PC-3 (cell line): Measurements from ENCODE around the gene KRTAP2-4. TPM values are rescaled to one million over a fixed set of nuclear protein-coding genes. Genes with fewer than 3 reads are reported as not detected.
"Not testable (repeated sequence)": the region's sequence is repeated elsewhere in the genome, so short reads cannot be mapped to it uniquely, and the experiment has no call there.

Experiments used
- ATAC-seq: fragments of 200-7000 bp; cut with Tn5 transposase; 2 replicates; pipeline ENCODE4 v1.9.1; 2020; ENCODE audit warnings: mild to moderate bottlenecking, moderate library complexity
- BruUV-seq: library from RNA; stranded (reverse); fragments of 400-500 nt; replicated peaks from 2 replicates; lab custom pipeline; 2021; lab: Mats Ljungman, UMichigan
- CTCF ChIA-PET: fragments of 300-600 bp; sonication (Branson Sonifier 250); formaldehyde crosslinking; loops from one replicate; lab custom pipeline; 2022; ENCODE audit warnings: antibody characterized with exemption; lab: Charles Lee
- POLR2A ChIA-PET: fragments of 300-600 bp; sonication (Branson Sonifier 250); formaldehyde crosslinking; loops from one replicate; lab custom pipeline; 2022; ENCODE audit warnings: antibody characterized with exemption; ENCODE audit not compliant: unreplicated experiment; lab: Charles Lee
- DNase-seq: peaks from one replicate; pipeline ENCODE4 v3.0.0-alpha.2; 2015
- H2AFZ ChIP-seq: fragments of 300-600 bp; sonication (generic); 2 replicates; pipeline ENCODE4 v1.6.0; 2016; ENCODE audit warnings: antibody characterized with exemption, low read length
- H3F3A ChIP-seq: fragments of 300-600 bp; sonication (generic); one replicate; pipeline ENCODE4 v1.6.0; 2017; ENCODE audit warnings: antibody characterized with exemption, low read length, control low read depth, mild to moderate bottlenecking; ENCODE audit not compliant: unreplicated experiment
- H3K27ac ChIP-seq: fragments of 300-600 bp; sonication (generic); 2 replicates; pipeline ENCODE4 v1.5.1; 2016; ENCODE audit warnings: mild to moderate bottlenecking, low read length
- H3K27me3 ChIP-seq: fragments of 300-600 bp; sonication (generic); 2 replicates; pipeline ENCODE4 v1.6.1; 2016; ENCODE audit warnings: low read length, mixed read lengths
- H3K36me3 ChIP-seq: fragments of 300-600 bp; sonication (generic); 2 replicates; pipeline ENCODE4 v1.6.1; 2016; ENCODE audit warnings: low read depth, mixed run types, low read length, mixed read lengths
- H3K4me1 ChIP-seq: fragments of 300-600 bp; sonication (generic); 2 replicates; pipeline ENCODE4 v1.5.1; 2016; ENCODE audit warnings: low read length; ENCODE audit not compliant: insufficient read depth
- H3K4me2 ChIP-seq: fragments of 300-600 bp; sonication (generic); 2 replicates; pipeline ENCODE4 v1.6.0; 2016; ENCODE audit warnings: low read length
- H3K4me3 ChIP-seq: fragments of 300-600 bp; sonication (generic); 2 replicates; pipeline ENCODE4 v1.5.1; 2016; ENCODE audit warnings: mild to moderate bottlenecking, low read length, mixed read lengths
- H3K79me2 ChIP-seq: fragments of 300-600 bp; sonication (generic); 2 replicates; pipeline ENCODE4 v1.6.1; 2017; ENCODE audit warnings: low read length, mixed read lengths
- H3K9ac ChIP-seq: fragments of 300-600 bp; sonication (generic); 2 replicates; pipeline ENCODE4 v1.6.0; 2016; ENCODE audit warnings: mild to moderate bottlenecking, low read length
- H3K9me2 ChIP-seq: fragments of 300-600 bp; sonication (generic); replicated peaks from 2 replicates; pipeline ENCODE4 v1.6.1; 2016; ENCODE audit warnings: mixed run types, low read length, mixed read lengths
- H3K9me3 ChIP-seq: fragments of 300-600 bp; sonication (generic); 2 replicates; pipeline ENCODE4 v1.6.1; 2016; ENCODE audit warnings: low read length, mixed read lengths
- H4K20me1 ChIP-seq: fragments of 300-600 bp; sonication (generic); 2 replicates; pipeline ENCODE4 v1.6.1; 2016; ENCODE audit warnings: low read length, mixed read lengths
- EZH2 ChIP-seq: fragments of 300-600 bp; sonication (generic); IDR thresholded peaks from one replicate; pipeline ENCODE4 v1.6.1; 2017; ENCODE audit warnings: antibody characterized with exemption, mild to moderate bottlenecking, low read length; ENCODE audit not compliant: unreplicated experiment
- EZH2phosphoT487 ChIP-seq: fragments of 300-600 bp; sonication (generic); IDR thresholded peaks from 2 replicates; pipeline ENCODE4 v1.6.1; 2018; ENCODE audit warnings: mild to moderate bottlenecking, antibody characterized with exemption, low read length, borderline replicate concordance
- intact Hi-C: fragments of 100-400 bp; cut with micrococcal nuclease; formaldehyde crosslinking; loops from 2 replicates; pipeline ENCODE4 v1.9.0; 2023
- total RNA-seq: library from RNA; depleted of rRNA; stranded (reverse); fragments of >200 nt; gene quantifications from 2 replicates; pipeline ENCODE4 v1.2.3, GENCODE V29; 2014
- TF ChIP-seq, protein P1 (sequence below): fragments of 300-600 bp; sonication (generic); conservative IDR thresholded peaks from 2 replicates; pipeline ENCODE4 v1.5.1; 2017; ENCODE audit warnings: antibody characterized with exemption, low read depth, mild to moderate bottlenecking, low read length

The KRTAP2-4 gene
- total RNA-seq, 1 experiment from 2014 or later: not detected

DNA sequence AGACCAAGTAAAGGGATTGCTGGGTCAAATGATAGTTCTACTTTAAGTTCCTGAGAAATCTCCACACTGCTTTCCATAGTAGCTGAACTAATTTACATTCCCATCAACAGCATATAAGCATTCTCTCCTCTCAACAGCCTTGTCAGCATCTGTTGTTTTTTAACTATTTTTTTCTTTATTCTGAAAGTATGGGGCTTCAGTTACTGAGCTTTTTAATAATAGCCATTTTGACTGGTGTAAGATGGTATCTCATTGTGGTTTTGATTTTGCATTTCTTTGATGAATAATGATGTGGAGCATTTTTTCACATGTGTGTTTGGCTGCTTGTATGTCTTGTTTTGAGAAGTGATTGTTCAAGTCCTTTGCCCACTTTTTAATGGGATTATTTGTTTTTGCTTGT, 13.1 kb downstream of the KRTAP2-4 start:
- Histone ChIP-seq H2AFZ (no peak overlapping the region), H3K4me2 (no peak overlapping the region), H3K36me3 (no peaks in the 10 kb centered on the region), H3K27ac (no peak overlapping the region), H4K20me1 (no peaks in the 10 kb centered on the region), H3K4me1 (peaks cover 15% of the 10 kb centered on the region), H3K4me3 (no peak overlapping the region), H3K27me3 (no peaks in the 10 kb centered on the region), H3F3A (peaks cover 5% of the 10 kb centered on the region), H3K9me2 (no peaks in the 10 kb centered on the region), H3K9me3 (no peaks in the 10 kb centered on the region), H3K79me2 (no peaks in the 10 kb centered on the region), H3K9ac (no peak overlapping the region)
- ATAC-seq: no peak
- intact Hi-C loops: no loop called here
- ChIA-PET POLR2A (no interaction called here), CTCF (no interaction called here)
- TF ChIP-seq EZH2: no peak
- no TSS peak for BruUV-seq
- DNase-seq: no peak

DNA sequence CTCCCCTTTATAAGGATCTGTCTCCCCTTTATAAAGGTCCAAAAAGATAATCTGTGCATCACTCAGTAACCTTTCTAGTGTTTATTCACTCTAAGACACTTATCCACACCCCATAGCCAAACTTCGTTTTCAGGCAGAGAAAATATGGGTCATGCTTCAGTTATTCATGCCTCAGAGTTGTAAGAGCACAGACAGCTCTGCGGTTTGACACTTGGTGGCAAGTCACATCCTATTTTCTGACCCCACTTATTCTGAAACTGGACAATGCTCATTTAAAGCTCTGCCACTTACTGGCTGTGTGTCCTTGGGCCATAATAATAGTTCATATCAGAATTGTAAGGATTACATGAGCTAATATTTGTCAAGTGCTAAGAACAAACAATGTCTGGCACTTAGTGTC, 16.6 kb downstream of the KRTAP2-4 start:
- DNase-seq (peak; percentile 80), ATAC-seq (peak; percentile 90)
- H3K4me3 ChIP-seq: peak overlapping the region; percentile 47
- no peaks in the 10 kb centered on the region for H4K20me1 ChIP-seq
- BruUV-seq: no TSS peak
- H3K9me2 ChIP-seq: no peaks in the 10 kb centered on the region
- H3K27ac ChIP-seq: peak overlapping the region; percentile 80
- H3K79me2 ChIP-seq: no peaks in the 10 kb centered on the region
- no peaks in the 10 kb centered on the region for H3K36me3 ChIP-seq
- intact Hi-C loops: no loop called here
- ChIA-PET POLR2A (no interaction called here), CTCF (interaction anchor here (0.5 to 0.6 kb wide), 2 partner anchors 10 to 94 kb away, joined by 3 to 6 read pairs; no protein-coding TSS in a partner anchor)
- no peaks in the 10 kb centered on the region for H3K9me3 ChIP-seq
- no peak overlapping the region for H2AFZ ChIP-seq
- peak overlapping the region; percentile 10; the same call in 1 of the 2 replicates for H3K9ac ChIP-seq
- TF ChIP-seq, protein P1, sequence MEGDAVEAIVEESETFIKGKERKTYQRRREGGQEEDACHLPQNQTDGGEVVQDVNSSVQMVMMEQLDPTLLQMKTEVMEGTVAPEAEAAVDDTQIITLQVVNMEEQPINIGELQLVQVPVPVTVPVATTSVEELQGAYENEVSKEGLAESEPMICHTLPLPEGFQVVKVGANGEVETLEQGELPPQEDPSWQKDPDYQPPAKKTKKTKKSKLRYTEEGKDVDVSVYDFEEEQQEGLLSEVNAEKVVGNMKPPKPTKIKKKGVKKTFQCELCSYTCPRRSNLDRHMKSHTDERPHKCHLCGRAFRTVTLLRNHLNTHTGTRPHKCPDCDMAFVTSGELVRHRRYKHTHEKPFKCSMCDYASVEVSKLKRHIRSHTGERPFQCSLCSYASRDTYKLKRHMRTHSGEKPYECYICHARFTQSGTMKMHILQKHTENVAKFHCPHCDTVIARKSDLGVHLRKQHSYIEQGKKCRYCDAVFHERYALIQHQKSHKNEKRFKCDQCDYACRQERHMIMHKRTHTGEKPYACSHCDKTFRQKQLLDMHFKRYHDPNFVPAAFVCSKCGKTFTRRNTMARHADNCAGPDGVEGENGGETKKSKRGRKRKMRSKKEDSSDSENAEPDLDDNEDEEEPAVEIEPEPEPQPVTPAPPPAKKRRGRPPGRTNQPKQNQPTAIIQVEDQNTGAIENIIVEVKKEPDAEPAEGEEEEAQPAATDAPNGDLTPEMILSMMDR: no peak
- TF ChIP-seq EZH2phosphoT487 (no peak), EZH2 (no peak)
- no peaks in the 10 kb centered on the region for H3K27me3 ChIP-seq
- H3K4me2 ChIP-seq: peak overlapping the region; percentile 76
- H3F3A ChIP-seq: peaks cover 5% of the 10 kb centered on the region
- H3K4me1 ChIP-seq: peaks cover 15% of the 10 kb centered on the region

DNA sequence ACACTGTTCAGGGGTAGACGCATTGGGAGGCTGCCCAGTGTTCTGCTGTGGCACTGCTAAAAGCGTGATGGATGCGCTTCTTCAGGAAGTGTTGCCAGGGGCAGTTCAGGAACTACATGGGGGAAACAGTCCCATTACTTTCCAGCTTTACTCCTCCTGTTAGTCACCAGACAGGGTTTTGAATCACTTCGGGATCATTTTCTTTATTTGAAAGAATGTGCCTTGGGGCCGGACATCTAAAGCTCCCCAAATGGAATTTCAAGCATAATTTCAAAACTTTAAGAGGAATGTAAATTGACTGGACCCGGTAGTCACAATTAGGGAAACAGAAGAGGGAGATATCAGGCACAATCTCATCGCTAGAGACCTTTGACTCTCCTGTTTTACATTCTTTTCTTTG, 17.2 kb downstream of the KRTAP2-4 start:
- CTCF ChIA-PET: no interaction called here
- Histone ChIP-seq H3K4me1 (peaks cover 15% of the 10 kb centered on the region), H3K9me3 (no peaks in the 10 kb centered on the region), H3K9ac (peak overlapping the region; percentile 10; the same call in 1 of the 2 replicates), H4K20me1 (no peaks in the 10 kb centered on the region), H3K4me2 (peak overlapping the region; percentile 76), H3K9me2 (no peaks in the 10 kb centered on the region), H3K27ac (peak overlapping the region; percentile 80), H3K4me3 (peak overlapping the region; percentile 47), H2AFZ (peak overlapping the region; percentile 53; the same call in 1 of the 2 replicates), H3K79me2 (no peaks in the 10 kb centered on the region), H3F3A (peaks cover 5% of the 10 kb centered on the region), H3K27me3 (no peaks in the 10 kb centered on the region), H3K36me3 (no peaks in the 10 kb centered on the region)
- peak; percentile 78 for DNase-seq
- BruUV-seq: no TSS peak
- no peak for TF ChIP-seq EZH2phosphoT487
- TF ChIP-seq EZH2: no peak
- TF ChIP-seq, protein P1: no peak
- POLR2A ChIA-PET: no interaction called here
- intact Hi-C loops: no loop called here
- ATAC-seq: peak; percentile 72

DNA sequence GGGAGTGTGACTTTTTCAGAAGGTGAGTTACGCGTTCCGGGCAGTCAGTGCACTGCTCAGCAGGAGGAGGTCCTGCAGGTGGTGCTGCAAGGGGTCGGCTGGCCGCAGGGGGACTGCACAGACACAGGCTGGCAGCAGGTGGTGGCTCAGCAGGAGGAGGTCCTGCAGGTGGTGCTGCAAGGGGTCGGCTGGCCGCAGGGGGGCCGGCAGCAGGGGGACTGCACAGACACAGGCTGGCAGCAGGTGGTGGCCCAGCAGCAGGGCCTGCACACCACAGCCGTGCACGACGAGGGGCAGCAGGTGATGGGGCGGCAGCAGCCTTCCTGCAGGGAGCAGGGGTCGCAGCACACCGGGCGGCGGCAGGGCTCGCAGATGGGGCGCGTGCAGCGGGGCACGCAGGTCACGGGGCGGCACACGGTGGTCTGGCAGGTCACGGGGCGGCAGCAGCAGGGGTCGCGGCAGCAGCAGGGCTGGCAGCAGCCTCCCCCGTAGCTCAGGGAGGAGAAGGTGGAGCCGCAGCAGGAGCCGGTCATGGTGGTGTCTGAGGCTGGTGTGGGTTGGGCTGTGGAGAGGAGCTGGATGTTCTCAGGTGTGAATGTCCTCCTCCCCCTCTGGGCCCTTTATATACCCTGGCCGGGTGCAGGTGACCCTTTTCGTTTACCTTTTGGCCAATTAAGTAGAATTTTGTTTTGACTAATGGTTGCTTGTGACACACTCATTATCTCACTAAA, 18.8 kb downstream of the KRTAP2-4 start, which contains the start of gene KRTAP2-1:
Gene KRTAP2-1, minus strand, starts transcription at position 582 of the 731 bp plus-strand sequence. Its CDS starts 49 bp downstream, at position 533.
- H3K4me1 ChIP-seq: peaks cover 15% of the 10 kb centered on the region
- H3K79me2 ChIP-seq, H3K9me3 ChIP-seq, H4K20me1 ChIP-seq, intact Hi-C loops, H3K4me3 ChIP-seq, H3K9ac ChIP-seq, ATAC-seq, POLR2A ChIA-PET, H2AFZ ChIP-seq, H3K9me2 ChIP-seq, CTCF ChIA-PET, H3K27me3 ChIP-seq, DNase-seq, BruUV-seq, H3F3A ChIP-seq, H3K36me3 ChIP-seq: not testable (repeated sequence)
- H3K4me2 ChIP-seq: peak within 1 kb of the TSS; percentile 76; the same call in 1 of the 2 replicates
- H3K27ac ChIP-seq: peak within 1 kb of the TSS; percentile 80
